Liver (tissue), 9 donors: ENCODE measurements around the gene SPATC1L. TPM values are rescaled to one million over a fixed set of nuclear protein-coding genes. Genes with fewer than 3 reads are reported as not detected.

ENCODE experiments used
- DNase-seq: peaks from one replicate; pipeline ENCODE4 v3.0.0-alpha.2; 2017; ENCODE audit warnings: low spot score
- H3K27ac ChIP-seq, 2 donors: one replicate each; pipeline ENCODE4 v1.7.0; 2013; ENCODE audit warnings: inconsistent platforms in 2 of 2, low read length in 2 of 2, control low read depth in 1 of 2, low read depth in 1 of 2, mild to moderate bottlenecking in 1 of 2
- H3K27me3 ChIP-seq, 4 donors: one replicate each; pipeline versions ENCODE4 v1.6.1 to v1.7.0; 2013; ENCODE audit warnings: low read length in 3 of 4, inconsistent platforms in 1 of 4, mild to moderate bottlenecking in 1 of 4, moderate library complexity in 1 of 4; ENCODE audit not compliant: control insufficient read depth in 4 of 4, insufficient read depth in 4 of 4
- H3K36me3 ChIP-seq, 4 donors: one replicate each; pipeline versions ENCODE4 v1.6.1 to v1.7.0; 2013; ENCODE audit warnings: low read length in 3 of 4, mild to moderate bottlenecking in 3 of 4, low read depth in 1 of 4, moderate library complexity in 1 of 4; ENCODE audit not compliant: control insufficient read depth in 4 of 4, insufficient read depth in 3 of 4
- H3K4me1 ChIP-seq, 4 donors: one replicate each; pipeline versions ENCODE4 v1.6.1 to v1.7.0; 2013; ENCODE audit warnings: low read length in 3 of 4, mild to moderate bottlenecking in 3 of 4, moderate library complexity in 1 of 4; ENCODE audit not compliant: control insufficient read depth in 4 of 4, insufficient read depth in 4 of 4
- H3K4me3 ChIP-seq, 3 donors: one replicate each; pipeline versions ENCODE4 v1.6.1 to v1.7.0; 2013; ENCODE audit warnings: low read length in 3 of 3, control low read depth in 1 of 3, low read depth in 1 of 3, mild to moderate bottlenecking in 1 of 3
- H3K9ac ChIP-seq, 2 donors: one replicate each; pipeline ENCODE4 v1.7.0; 2013; ENCODE audit warnings: low read length in 2 of 2, mild to moderate bottlenecking in 2 of 2, moderate library complexity in 2 of 2, control low read depth in 1 of 2, low read depth in 1 of 2
- H3K9me3 ChIP-seq, 4 donors: one replicate each; pipeline versions ENCODE4 v1.6.1 to v1.7.0; 2013; ENCODE audit warnings: low read length in 3 of 4; ENCODE audit not compliant: control insufficient read depth in 4 of 4
- ATF3 ChIP-seq: IDR thresholded peaks from 2 replicates; pipeline ENCODE4 v1.6.1; 2016; ENCODE audit warnings: antibody characterized with exemption
- EGR1 ChIP-seq, 2 donors: IDR thresholded peaks; 2 replicates each; pipeline ENCODE4 v1.6.1; 2016 to 2018; ENCODE audit warnings: antibody characterized with exemption in 2 of 2, low read depth in 2 of 2
- FOXA1 ChIP-seq: IDR thresholded peaks from 2 replicates; pipeline ENCODE4 v1.6.1; 2016; ENCODE audit warnings: antibody characterized with exemption
- FOXA2 ChIP-seq: IDR thresholded peaks from 2 replicates; pipeline ENCODE4 v1.6.1; 2016; ENCODE audit warnings: antibody characterized with exemption
- GABPA ChIP-seq, 2 donors: IDR thresholded peaks in 1 of 2; conservative IDR thresholded peaks in 1 of 2; 2 replicates each; pipeline ENCODE4 v1.6.1; 2016; ENCODE audit warnings: antibody characterized with exemption in 2 of 2, mild to moderate bottlenecking in 1 of 2, moderate library complexity in 1 of 2
- HNF4A ChIP-seq, 2 donors: conservative IDR thresholded peaks; 2 replicates each; pipeline ENCODE4 v1.6.1; 2016; ENCODE audit warnings: antibody characterized with exemption in 2 of 2, mild to moderate bottlenecking in 2 of 2
- HNF4G ChIP-seq: IDR thresholded peaks from 2 replicates; pipeline ENCODE4 v1.6.1; 2016; ENCODE audit warnings: antibody characterized with exemption
- JUND ChIP-seq, 2 donors: IDR thresholded peaks; 2 replicates each; pipeline ENCODE4 v1.6.1; 2016; ENCODE audit warnings: antibody characterized with exemption in 2 of 2
- NR2F2 ChIP-seq: IDR thresholded peaks from 2 replicates; pipeline ENCODE4 v1.6.1; 2016; ENCODE audit warnings: antibody characterized with exemption
- RAD21 ChIP-seq, 2 donors: IDR thresholded peaks; 2 replicates each; pipeline ENCODE4 v1.6.1; 2016; ENCODE audit warnings: antibody characterized with exemption in 2 of 2, mild to moderate bottlenecking in 2 of 2
- REST ChIP-seq: IDR thresholded peaks from 2 replicates; pipeline ENCODE4 v1.6.1; 2016; ENCODE audit warnings: antibody characterized with exemption, mild to moderate bottlenecking
- RXRA ChIP-seq, 2 donors: IDR thresholded peaks; 2 replicates each; pipeline ENCODE4 v1.6.1; 2017 to 2018; ENCODE audit warnings: antibody characterized with exemption in 2 of 2, mild to moderate bottlenecking in 1 of 2
- SP1 ChIP-seq: IDR thresholded peaks from 2 replicates; pipeline ENCODE4 v1.6.1; 2018; ENCODE audit warnings: antibody characterized with exemption, mild to moderate bottlenecking
- TAF1 ChIP-seq: conservative IDR thresholded peaks from 2 replicates; pipeline ENCODE4 v1.6.1; 2016; ENCODE audit warnings: antibody characterized with exemption, mild to moderate bottlenecking
- YY1 ChIP-seq: IDR thresholded peaks from 2 replicates; pipeline ENCODE4 v1.6.1; 2016; ENCODE audit warnings: antibody characterized with exemption, mild to moderate bottlenecking
- ZBTB33 ChIP-seq: IDR thresholded peaks from 2 replicates; pipeline ENCODE4 v1.6.1; 2016; ENCODE audit warnings: antibody characterized with exemption
- WGBS: extraction: QIAGEN DNeasy Blood & Tissue Kit; methylation state at CpG from one replicate; pipeline ENCODE4 v1.1.7; 2013; 5-methylcytosine and 5-hydroxymethylcytosine counted together
- polyA plus RNA-seq, 2 donors: library from polyadenylated mRNA; stranded (reverse) in 1 of 2; unstranded in 1 of 2; fragments of 200-250 nt in 1 of 2; fragments of >200 nt in 1 of 2; fragmentation: Nextera tagmentation in 1 of 2; extraction: Ambion mirVana in 1 of 2; gene quantifications; one replicate each; pipeline versions ENCODE4 v1.2.1 to v1.2.3, GENCODE V29; 2013 to 2015
- total RNA-seq, 2 donors: library from RNA; depleted of rRNA; stranded (reverse); fragments of >200 nt; gene quantifications; one replicate each; pipeline ENCODE4 v1.2.3, GENCODE V29; 2014
- TF ChIP-seq, protein P1 (sequence below): fragments of 150-350 bp; IDR thresholded peaks from 2 replicates; pipeline ENCODE4 v1.5.1; 2017; ENCODE audit warnings: improper control_type of control experiment, low read depth, low read length; ENCODE audit not compliant: missing input control
- TF ChIP-seq, protein P2 (sequence below): IDR thresholded peaks from 2 replicates; pipeline ENCODE4 v1.6.1; 2016; ENCODE audit warnings: antibody characterized with exemption
- donor health status: healthy.
- donor health status: healthy.
- donor health status: healthy.
- donor health status: healthy.
- donor health status: healthy.

SPATC1L gene
- total and polyA plus RNA-seq, 4 donors, result 0.33 to 3.5 (median 0.79) TPM

- Histone ChIP-seq H3K27ac (no peak overlapping the region), H3K36me3 (peaks cover 17 to 74% (median 34%) of the 10 kb centered on the region in 4 donors), H3K4me1 (no peaks in the 10 kb centered on the region), H3K9me3 (no peaks in the 10 kb centered on the region), H3K4me3 (no peak overlapping the region), H3K9ac (no peak overlapping the region), H3K27me3 (no peaks in the 10 kb centered on the region)
- no peak for TF ChIP-seq FOXA1
- TF ChIP-seq ZBTB33, result no peak
- TF ChIP-seq HNF4A (conservative IDR thresholded peaks at IDR 0.05), result no peak
- no peak for TF ChIP-seq RXRA (IDR thresholded peaks at IDR 0.05)
- TF ChIP-seq, protein P1, sequence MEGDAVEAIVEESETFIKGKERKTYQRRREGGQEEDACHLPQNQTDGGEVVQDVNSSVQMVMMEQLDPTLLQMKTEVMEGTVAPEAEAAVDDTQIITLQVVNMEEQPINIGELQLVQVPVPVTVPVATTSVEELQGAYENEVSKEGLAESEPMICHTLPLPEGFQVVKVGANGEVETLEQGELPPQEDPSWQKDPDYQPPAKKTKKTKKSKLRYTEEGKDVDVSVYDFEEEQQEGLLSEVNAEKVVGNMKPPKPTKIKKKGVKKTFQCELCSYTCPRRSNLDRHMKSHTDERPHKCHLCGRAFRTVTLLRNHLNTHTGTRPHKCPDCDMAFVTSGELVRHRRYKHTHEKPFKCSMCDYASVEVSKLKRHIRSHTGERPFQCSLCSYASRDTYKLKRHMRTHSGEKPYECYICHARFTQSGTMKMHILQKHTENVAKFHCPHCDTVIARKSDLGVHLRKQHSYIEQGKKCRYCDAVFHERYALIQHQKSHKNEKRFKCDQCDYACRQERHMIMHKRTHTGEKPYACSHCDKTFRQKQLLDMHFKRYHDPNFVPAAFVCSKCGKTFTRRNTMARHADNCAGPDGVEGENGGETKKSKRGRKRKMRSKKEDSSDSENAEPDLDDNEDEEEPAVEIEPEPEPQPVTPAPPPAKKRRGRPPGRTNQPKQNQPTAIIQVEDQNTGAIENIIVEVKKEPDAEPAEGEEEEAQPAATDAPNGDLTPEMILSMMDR, result no peak
- TF ChIP-seq REST, result no peak
- no peak for TF ChIP-seq GABPA (IDR thresholded peaks at IDR 0.05 in 1 of 2, conservative IDR thresholded peaks at IDR 0.05 in 1 of 2)
- no peak for TF ChIP-seq NR2F2
- no peak for TF ChIP-seq EGR1 (IDR thresholded peaks at IDR 0.05; ENCODE audit: low read depth in 2 of 2)
- no peak for TF ChIP-seq ATF3
- TF ChIP-seq JUND (IDR thresholded peaks at IDR 0.05), result no peak
- no peak for TF ChIP-seq FOXA2
- no peak for TF ChIP-seq YY1
- no peak for TF ChIP-seq TAF1
- TF ChIP-seq RAD21 (IDR thresholded peaks at IDR 0.05), result no peak
- no peak for TF ChIP-seq HNF4G
- TF ChIP-seq SP1, result no peak
- TF ChIP-seq, protein P2, sequence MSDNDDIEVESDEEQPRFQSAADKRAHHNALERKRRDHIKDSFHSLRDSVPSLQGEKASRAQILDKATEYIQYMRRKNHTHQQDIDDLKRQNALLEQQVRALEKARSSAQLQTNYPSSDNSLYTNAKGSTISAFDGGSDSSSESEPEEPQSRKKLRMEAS, result no peak
- no peak for DNase-seq
- WGBS, result 88% methylated on average over 27 of the region's 27 CpGs
Observed at GRCh38 chr21:46214478-46215340, 30.4 kb upstream of the SPATC1L start.
